C1 segment of cervical spinal cord (tissue), 14 donors: Measurements from ENCODE around the gene PLCH2.

Source experiments
- DNase-seq, 14 donors: peaks; one replicate each; lab custom pipeline; 2025; lab: John Stamatoyannopoulos, UW

The PLCH2 gene

DNA sequence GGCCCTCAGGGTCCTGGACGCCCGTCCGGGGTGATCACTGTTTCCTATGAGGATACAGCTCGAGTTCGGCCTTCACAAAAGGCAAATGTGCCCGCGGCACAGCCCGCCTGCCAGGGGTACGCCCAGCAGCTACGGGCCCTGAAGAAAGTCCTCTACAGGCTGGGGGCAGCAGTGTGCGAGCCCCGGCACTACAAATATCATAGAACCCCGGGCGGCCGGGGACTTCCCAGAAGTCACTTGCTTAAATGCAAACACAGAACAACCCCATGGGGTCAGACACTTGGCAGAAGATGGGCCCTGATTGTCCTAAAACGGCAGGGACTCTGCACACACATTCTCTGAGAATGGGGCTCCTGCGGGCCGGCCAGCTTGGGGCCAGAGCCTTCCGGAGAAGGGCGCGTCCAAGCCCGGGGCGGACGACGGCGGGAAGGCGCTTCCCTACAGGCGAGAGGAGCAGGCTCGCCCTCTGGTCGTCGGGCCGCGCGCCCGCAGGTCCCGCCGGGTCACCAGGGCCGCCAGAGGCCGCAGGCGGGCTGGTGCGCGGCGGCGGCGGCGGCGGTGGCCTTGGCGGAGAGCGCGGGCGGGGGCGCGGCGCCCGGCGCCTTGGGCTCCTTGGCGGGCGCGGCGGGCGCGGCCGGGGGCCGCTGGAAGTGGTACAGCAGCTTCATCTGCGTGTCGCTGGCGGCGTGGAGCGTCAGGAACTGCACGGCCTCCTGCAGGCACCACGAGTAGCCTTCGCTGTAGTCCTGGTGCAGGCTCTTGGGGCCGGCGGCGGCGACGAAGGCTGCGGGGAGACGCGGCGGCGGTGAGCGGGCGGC, 53.1 kb downstream of the PLCH2 start:
- peak in 5 of 14 donors; percentile 15 to 47 (median 43) for DNase-seq

DNA sequence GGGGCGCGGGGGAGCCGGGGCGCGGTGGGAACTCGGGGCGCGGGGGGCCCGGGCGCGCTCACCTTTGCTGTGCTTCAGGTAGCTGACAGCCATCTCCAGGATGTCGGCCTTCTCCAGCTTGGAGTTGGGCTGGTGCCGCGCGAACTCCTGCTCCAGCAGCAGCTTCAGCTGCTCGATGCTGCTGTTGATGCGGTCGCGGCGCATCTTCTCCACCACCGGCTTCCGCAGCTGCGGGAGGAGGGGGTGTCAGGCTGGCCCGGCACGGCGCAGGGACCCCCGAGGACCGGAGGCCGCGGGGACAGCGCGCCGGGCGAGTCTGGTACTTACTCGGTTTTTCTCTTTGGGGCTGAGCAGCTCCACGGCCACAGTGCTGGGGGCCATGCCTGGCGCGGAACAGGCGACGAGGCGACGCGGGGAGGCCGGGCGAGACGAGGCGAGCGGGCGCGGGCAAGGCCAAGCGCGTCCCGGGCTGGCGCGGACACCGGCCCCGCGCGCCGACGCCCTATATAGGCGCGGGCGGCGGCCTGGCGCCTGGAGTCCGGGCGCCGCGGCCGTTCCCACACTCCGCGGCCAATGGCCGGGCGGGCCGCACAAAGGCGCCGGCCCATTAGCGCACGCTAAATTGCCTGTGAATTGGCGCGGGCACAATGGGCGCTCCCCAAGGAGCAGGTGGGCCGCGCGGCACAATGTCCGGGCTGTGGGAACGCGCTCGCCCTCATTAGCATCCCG, 53.9 kb downstream of the PLCH2 start, which contains the start of gene HES5:
HES5 (minus strand) TSS at position 480 of the 729 bp plus-strand sequence; CDS start at position 381, 99 bp downstream.
- peak in 5 of 14 donors; percentile 15 to 46 (median 32) for DNase-seq

DNA sequence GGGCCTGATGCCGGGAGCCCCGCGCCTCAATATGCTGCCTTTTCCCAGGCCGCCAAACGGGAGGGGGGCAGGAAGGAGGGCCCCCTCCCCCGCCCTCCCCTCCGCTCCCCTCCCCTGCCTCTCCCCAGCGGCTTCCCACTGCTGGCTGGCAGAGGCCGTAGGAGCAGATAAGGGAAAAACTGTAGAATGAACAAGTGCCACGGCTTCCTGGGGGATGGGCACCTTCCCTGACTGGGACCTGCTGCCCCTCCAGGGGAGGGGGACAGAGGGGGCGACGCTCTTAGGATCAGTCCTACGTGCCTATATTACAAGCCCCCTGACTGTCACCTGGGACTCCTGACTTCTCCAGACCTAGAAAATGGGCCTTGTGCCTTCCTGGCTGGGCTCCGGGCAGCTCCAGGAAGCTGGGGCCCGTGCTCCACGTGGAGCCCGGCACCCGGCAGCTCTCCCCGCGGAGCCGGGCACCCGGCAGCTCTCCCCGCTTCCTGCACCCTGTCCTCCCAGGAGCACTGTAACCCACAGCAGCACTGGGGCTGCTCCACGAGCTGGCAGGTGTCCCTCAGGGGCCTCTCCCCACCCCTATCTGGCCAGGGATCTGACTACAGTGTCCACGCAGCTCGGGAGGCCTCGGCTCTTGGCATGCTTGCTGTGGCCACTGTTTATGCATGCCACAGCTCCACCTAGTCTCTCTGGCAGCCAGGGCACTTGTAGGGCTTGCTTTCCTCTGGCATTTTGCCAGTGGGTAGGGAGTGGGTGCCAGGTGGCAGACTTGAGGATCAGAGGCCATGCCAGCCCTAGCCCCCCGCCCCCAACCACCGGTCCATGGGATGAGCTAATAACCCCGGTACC, 54.6 kb downstream of the PLCH2 start:
- peak in 5 of 14 donors; percentile 15 to 59 (median 42) for DNase-seq

DNA sequence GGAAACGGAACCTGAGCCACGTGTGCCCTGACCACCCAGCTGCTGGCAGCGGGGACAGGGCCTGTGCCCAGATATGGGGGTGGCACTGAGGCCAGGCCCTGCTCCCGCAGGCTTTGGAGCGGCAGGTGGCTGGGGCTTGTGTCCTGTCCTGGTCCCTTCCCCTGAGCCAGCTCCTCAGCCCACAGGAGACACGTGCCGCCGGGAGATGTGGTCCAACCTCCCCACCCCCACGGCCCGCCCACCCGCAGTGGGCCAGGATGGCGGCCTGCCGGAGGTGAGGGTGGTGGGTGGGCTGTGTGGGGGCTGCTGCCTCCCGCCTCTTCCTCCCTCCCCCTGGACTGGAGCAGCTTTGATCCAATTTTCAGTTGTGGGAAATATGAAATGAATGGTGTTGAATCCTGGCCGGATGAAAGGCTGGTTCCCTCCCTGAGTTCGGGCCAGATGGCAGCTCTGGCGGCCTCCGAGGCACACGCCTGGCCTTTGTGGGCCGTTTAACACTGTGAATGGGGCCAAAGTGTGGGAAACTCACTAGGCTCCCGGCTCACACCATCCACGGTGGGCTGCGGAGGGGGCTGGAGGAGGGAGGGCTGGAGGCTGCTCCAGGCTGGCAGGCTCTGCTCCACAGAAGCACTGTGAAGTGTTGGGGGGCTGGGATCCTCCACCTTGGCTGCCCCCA, 56.5 kb downstream of the PLCH2 start:
- peak in 2 of 14 donors; percentile 24 to 78 for DNase-seq

DNA sequence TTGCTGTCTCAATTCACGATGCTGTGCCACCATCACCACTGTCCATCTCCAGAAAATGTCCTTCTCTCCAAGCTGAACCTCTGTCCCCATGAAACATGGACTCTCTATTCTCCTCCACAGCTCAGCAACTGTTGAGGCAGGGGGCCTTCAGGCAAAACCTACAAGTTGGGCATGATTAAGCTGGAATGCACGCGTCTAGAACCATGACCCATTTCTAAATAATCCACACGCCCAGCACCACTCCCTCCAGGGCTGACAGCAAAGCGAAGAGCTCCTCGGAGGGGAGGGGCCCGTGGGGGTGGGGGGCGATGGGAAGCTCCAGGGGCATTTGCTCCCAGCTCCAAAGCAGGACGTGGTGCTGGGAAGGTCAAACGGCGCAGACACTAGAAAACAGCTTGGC, 57.3 kb downstream of the PLCH2 start:
- no peak for DNase-seq

DNA sequence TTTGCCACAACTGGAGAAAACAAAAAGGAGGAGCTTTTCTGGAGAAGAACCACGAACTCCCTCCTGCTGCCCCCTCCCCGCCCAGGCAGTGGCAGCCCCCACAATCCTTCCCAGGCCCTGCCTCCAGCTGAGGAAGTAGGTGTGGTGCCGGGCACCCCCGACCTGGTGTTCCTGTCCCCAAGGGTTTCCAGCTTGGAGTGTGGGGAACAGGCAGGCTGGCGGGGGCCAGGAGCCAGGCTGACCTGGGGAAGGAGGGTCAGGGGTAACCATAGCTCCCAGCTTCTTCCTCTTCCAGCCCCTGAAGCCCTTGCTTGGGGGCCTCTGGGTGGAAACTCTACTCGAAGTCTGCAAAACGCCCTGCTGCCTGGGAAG, 58.2 kb downstream of the PLCH2 start:
- DNase-seq: no peak

DNA sequence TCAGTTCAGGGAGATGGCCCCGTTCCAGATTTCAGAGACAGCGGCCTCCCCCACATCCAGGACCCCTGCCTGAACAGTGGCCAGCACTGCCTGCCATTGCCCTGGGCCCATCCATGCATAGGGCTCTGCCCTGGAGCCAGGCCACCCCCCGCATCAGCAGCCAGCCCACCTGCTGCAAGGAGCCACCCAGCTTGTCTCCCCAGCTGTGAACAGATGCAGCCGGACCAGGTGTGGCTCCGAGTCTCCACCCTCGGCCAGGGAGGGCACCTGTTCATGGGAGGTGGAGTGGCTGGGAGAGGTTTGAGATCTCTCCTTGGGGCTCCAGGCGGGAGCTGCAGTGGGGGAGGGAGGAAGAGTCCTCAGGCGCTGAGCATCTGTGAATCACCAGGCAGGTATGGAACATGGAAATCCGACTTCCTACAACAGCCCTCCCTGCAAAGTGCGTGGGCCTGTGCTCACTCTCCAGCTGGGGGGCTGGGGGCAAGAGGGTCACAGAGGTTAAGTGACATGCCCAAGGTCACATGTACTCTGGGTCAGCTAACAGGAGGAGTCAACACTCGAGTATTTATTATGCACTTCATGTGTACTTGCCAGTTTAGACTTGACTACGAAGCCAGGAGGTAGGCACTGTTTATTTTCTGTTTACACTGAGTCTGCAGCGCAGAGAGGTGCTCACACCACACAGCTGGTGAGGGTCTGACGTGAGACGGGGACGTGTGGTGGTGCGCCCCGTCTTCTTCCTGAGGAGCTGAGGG, 58.8 kb downstream of the PLCH2 start:
- no peak for DNase-seq

DNA sequence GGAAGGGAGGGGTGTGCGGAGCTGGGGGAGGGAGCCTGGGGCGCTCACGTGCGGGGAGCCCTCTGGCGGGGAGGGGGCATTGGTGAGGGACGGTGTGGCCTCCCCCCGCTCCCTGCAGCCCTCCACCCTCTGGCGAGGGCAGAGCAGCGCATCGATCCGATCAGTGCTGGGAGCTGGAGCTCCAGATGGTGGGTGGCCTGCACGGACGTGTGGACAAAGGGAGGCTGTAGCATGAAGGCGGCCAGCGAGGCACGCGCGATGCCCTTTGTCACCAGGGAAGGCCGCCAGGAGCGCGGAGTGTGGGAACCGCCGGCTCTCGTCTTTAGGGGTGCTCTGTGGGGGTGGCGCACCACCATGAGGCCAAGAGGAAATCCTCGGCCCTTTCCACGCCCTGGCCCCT, 59.4 kb downstream of the PLCH2 start:
- no peak for DNase-seq

DNA sequence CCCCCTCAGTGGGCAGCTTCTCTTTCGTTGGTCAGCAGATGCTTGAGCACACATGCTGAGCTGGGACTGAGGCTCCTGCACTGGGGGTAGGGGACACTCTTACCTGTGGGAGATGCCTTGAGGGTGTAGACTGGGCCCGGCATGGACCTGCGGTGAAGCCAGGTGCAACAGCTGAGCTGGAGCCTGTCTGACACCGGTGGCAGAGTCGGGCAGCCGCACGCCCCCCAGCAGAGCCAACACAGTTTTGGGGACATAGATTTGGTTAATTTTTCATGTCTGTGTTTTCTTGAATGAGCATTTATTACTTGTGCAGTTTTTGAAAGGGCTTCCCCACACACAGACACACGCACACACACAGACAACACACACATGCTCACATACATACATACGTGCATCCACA, 59.9 kb downstream of the PLCH2 start:
- DNase-seq: no peak

DNA sequence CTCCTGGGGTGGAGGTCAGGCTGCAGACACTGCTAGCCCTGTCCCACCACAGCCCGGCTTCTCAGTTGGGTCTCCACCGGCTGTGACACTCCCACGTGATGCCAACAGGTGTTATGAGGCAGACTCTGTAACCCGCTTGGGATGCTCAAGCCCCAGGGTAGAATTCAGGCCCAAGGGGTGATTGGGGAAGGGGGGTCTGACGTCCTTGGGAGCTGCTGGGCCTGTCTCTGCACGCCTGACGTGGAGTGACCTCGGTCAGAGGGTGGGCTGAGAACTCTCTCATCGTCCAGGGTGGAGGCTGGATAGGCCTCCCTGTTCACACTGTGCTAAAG, 61.7 kb downstream of the PLCH2 start:
- DNase-seq: no peak

DNA sequence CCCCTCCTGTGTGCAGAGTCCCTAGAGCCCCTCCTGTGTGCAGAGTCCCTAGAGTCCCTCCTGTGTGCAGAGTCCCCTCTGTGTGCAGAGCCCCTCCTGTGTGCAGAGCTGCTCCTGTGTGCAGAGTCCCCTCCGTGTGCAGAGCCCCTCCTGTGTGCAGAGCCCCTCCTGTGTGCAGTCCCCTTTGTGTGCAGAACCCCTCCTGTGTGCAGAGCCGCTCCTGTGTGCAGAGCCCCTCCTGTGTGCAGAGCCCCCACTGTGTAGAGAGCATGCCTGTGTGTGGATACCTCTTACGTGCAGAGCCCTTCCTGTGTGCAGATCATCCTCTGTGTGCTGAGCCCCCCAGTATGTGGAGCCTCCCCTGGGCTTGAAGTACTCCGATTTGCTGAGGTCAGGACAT, 62.3 kb downstream of the PLCH2 start:
- no peak for DNase-seq

DNA sequence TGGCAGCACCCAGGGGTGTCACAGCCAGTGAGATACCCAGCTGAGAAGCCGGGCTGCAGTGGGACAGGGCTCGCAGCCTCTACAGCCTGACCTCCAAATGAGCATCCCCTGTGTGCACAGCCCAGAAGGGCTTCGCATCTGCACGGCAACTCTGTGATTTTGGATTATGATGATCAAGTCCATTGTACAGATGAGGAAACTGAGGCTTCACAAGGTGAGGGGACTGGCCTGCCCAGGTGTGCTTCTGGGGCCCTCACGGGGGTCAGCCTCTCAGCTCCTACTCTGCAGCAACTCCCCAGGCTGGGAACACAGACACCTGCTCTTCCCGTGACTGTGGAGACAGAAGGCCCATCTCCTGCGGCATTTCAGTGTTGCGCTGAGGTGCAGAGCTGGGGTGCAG, 62.8 kb downstream of the PLCH2 start:
- DNase-seq: no peak

DNA sequence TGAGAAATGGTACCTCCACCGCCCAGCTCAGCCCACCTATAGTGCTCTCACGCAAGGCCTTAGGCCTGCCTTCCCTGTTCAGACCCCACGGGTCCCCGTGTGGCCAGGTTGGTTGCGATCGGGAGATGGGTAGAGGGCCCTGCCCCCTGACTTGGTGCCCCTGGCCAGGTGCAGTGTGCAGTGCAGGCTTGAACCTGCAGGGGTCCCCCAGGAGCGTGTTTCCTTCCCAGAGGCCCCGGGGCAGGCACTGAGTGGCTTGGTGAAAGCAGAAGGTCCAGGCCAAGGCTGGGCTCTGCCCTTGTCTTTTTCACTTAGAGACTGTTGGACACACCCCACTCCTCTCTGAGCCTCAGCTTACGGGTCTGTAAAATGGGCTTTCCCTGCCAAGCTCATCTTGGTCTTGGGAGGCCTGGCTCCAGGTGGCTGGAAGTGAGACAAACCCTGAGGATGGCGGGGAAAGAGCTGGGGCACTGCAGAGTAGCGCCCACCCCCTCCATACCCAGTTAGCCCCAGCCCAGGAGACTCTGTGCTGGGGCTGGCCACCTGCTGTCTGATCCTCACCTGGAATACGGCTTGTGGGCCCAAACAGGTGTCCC, 63.3 kb downstream of the PLCH2 start:
- no peak for DNase-seq

DNA sequence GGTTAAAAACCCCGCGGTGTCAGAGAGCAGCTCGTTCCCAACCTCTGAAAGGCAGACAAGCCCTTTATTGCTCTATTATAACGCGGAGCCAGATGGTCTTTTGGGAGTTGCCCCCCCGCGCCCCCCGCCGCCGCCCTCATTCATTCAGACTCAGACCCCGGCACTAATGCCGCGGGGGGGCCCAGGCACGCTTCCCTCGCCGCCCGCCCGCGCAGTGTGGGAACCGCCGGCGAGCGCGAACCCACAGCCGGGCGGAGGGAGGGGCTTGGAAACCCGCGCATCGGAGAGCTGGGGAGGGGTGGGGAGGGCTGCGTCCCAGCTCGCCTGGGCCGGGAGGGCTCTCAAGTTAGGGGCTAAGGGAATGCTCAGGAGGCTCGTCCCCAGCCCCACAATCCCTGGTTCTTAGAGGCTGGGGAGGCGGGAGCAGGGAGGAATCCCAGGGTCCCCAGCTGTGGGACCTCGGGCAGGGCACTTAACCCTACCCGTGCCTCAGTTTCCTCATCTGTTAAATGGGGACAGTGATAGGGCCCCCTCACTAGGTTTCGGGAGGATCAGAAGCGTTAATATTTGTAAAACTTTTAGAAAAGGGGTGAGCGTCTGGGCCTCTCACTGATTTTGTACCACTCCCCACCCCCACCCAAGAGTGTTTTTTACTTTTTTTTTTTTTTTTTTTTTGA, 64.9 kb downstream of the PLCH2 start:
- DNase-seq: no peak

DNA sequence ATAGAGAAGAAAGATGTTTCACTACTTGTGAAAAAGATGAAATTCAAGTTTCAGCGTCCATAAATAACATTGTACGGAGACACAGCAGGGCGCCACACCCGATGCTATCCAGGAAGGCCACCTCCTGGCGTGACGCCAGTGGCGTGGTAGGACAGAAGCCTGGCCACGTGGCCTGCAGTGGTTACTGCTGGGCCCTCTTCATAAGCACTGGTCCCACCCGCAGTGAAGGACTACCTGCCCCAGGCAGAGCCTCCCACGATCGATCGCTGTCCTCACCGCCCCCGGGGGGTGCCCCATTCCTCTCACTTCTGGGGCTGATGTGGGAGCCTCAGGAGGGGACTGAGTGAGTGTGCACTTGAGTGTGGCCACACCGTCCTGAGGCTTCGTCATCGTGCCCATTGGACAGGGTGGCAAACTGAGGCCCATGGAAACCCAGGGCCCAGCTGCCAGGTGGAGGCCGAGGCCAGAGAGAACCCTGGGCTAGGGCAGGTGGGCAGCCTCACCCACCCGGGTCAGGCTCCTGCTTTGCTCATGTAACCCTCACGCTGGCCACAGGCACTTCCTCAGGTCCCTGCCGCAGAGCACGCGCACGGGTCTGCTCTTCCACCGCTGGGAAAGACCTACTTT, 65.6 kb downstream of the PLCH2 start:
- DNase-seq: no peak

DNA sequence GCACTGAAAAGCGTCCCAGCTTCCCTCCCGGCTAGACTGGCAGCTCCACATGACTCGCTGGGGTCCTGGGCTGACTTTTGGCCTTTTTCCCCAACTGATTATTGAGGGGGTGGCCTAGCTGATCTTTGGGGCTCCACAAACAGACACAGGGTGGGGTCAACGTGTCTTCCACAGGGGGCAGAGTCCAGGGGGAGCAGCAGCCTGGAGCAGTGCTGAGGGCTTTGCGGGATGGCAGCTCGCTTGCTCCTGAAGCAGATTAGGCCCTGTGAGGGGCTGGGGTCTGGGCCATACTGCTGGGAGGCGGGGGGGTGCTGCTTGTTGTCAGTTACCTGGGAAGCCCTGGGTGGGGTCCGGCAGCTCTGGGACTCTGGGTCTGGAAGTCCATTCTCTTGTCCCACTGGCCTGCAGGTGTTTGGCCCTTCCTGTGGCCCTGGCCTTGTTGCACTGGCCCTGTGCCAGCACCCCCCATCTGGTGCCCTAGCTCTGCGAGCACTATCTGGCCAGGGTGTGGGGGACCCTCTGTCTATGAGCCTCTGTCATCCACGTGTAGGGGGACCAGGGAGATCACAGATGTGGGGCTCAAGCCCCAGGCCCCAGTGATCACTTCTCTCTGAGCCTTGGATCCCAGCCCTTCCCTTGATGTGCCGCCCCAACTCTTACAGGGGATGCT, 66.3 kb downstream of the PLCH2 start:
- no peak for DNase-seq

DNA sequence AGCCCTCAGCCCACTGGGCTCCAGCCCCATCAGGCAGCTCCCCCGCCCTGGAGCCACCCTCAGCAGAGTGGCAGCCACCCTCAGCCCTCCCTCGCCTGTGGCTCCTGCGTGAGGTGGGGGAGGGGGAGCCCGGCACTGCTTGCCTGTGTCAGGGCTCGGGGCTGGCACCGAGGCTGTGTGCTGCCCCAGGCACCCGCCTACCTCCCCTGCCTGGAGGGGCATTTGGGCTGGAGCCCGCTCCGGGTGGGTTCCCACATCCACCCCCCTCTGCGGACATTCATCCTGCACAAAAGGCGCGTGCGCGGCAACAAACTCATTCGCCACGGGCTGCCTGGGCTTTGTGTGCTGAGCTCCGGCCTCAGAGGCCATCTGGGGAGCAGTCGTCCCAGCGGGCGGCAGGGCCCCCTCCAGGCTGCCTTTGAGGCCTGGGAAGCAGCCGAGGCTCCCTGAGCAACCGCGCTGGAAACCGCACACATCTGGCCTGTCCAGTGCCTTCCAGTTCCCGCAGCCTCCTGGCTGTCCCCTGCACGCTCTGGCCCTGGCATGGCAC, 67.5 kb downstream of the PLCH2 start:
- DNase-seq: peak in 9 of 14 donors; percentile 32 to 77 (median 52)

DNA sequence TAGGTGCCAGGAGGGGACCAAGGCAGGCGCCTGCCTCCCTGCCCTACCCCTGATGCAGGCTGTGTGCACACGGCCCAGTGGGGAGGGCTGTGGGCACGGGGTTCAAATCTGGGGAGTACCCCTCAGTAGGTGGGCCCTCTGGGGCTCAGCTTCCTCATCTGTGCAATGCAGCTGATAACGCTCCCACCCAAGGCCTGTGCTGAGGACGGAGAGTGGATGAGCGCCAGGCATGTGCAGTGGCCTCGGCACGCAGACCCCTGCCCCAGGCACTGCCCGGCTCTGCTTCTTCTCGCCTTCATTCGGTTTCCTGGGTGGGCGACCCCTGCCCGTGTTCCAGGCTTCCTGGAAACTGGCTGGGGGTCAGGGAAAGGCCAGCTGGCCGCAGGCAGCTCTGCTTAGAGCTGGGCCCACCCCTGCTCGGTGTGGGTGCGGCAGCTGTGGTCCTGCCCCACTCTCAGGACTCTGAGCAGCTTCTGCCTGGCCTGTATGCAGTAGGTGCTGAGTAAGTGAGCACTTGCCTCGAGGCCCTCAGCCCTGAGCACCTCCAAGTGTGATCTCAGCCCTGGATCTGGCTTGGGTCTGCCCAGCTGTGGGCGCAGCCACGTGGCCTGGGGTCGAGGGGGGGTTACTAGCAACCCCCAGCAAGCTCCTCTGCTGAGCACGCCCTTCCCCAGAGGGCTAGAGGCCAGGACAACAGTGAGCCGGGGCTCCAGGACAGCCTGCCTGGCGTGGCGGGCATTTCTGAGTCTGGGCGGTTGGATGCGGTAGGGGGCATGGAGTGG, 68.2 kb downstream of the PLCH2 start:
- DNase-seq: peak in 2 of 14 donors; percentile 17 to 35
